ENCODE data around the gene NUMA1.

GRCh38 chr11:72084076-72084475, 3.7 kb upstream of the NUMA1 start:
- TF ChIP-seq CTCF (IDR thresholded peaks at IDR 0.05) = no peak
- no peak for TF ChIP-seq POLR2AphosphoS5 (IDR thresholded peaks at IDR 0.05; ENCODE audit: low read depth, low read length)
- TF ChIP-seq TCF7L2 (IDR thresholded peaks at IDR 0.05; ENCODE audit: low read depth, low read length) = no peak
